IPS-18c (cell line): ENCODE results near the gene MAP4K1.

Experiments
- H3K4me3 ChIP-seq: 2 replicates; pipeline ENCODE4 v1.7.0; 2013; ENCODE audit warnings: low read depth, mild to moderate bottlenecking, low read length, moderate library complexity; ENCODE audit not compliant: insufficient read depth
- H3K9me3 ChIP-seq: one replicate; pipeline ENCODE4 v1.6.1; 2013; ENCODE audit warnings: mild to moderate bottlenecking, low read length, moderate library complexity; ENCODE audit not compliant: control insufficient read depth, insufficient read depth

MAP4K1 gene

GRCh38 chr19:38617764-38618589 is at the start of gene MAP4K1:
MAP4K1 (minus strand) TSS chr19:38617953; CDS start chr19:38617895, 58 bp downstream.
- Histone ChIP-seq H3K4me3 (peak within 1 kb of the TSS; percentile 50), H3K9me3 (peaks cover 2% of the 10 kb centered on the region)

DNA sequence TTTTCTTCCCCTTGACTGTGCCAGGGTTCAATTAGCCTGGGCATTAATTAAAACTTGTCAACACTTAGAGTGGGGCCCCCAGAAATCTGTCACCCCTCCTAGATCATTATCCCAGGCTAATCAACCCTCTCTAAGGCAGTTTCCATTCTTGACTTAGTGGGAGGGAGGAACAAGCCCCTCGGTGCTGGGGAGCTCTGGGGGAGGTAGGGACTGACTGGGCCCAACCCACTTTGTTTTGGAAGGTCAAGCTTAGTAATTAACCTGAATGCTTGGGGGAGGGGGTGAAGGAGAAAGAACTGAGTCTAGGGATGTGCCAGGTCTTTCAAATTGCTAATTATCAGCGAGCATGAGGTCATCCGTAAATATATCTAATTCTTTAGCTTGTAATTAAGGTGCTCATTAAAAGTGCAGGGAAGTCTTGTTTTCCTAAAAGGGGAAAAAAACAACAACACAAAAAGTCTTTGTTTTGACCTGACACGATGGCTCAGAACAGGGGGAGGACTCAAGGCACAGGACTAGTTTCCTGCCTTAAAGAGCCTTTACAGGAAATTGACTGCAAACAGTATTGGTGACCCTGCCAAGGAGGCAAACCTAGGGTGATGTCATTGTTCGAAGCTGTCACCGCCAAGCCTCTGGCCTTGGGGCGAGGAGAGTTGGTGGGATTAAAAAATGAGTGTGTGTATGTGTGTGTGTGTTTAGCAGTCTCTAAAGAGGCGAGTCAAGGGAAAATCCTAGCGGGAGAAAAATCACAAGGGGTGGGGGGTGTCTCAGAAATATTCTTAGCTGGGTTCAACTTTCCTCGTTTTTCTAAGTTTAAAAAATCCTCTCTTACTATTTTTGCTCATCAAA is 49.1 kb upstream of the MAP4K1 start:
- no peaks in the 10 kb centered on the region for H3K9me3 ChIP-seq
- H3K4me3 ChIP-seq, result peak overlapping the region; percentile 1; the same call in 1 of the 2 replicates

DNA sequence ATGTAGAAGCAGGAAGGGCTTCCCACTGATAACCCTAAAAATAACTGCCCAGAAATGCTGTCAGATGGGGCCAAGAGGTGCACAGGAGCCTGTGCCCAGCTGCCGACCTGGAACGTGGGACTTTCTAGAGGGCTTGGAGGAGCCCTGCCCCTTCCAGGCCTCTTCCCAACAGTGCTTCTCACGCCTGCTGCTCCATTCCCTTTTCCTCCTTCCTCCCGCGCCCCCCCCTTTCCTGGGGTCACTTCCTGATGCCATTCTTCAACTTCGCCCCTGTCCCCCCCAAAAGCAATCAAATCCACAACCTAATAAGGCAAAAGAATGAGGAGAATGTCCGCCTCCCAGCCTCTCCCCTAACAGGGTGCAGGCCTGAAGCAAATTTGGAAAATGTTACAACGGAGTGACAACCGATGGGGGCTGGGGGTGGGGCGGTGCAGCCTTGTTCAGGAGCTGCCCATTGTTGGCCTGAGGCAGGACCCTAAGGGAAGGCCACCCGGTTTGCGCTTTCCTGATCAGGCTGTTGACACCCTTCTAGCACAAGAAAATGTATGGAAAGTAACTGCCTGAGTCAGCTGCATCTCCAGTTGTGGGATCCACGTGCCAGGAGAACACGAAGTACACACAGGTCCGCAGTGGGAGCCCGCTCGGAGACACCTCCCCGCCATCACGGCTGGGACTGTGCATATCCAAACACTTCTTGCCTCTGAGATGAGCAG is 48.4 kb upstream of the MAP4K1 start:
- Histone ChIP-seq H3K9me3 (no peaks in the 10 kb centered on the region), H3K4me3 (peak overlapping the region; percentile 1; the same call in 1 of the 2 replicates)

- Histone ChIP-seq H3K4me3 (0 out of 2 replicates have a peak overlapping the region, but pooled peaks have one; percentile 10), H3K9me3 (no peaks in the 10 kb centered on the region)
Observed at GRCh38 chr19:38665219-38665931, 47.6 kb upstream of the MAP4K1 start.

- H3K9me3 ChIP-seq, result no peaks in the 10 kb centered on the region
- H3K4me3 ChIP-seq, result 0 out of 2 replicates have a peak overlapping the region, but pooled peaks have one; percentile 10
Observed at GRCh38 chr19:38664503-38665211, 46.9 kb upstream of the MAP4K1 start.

GRCh38 chr19:38663957-38664502 is 46.3 kb upstream of the MAP4K1 start:
- Histone ChIP-seq H3K4me3 (no peak overlapping the region), H3K9me3 (no peaks in the 10 kb centered on the region)

DNA sequence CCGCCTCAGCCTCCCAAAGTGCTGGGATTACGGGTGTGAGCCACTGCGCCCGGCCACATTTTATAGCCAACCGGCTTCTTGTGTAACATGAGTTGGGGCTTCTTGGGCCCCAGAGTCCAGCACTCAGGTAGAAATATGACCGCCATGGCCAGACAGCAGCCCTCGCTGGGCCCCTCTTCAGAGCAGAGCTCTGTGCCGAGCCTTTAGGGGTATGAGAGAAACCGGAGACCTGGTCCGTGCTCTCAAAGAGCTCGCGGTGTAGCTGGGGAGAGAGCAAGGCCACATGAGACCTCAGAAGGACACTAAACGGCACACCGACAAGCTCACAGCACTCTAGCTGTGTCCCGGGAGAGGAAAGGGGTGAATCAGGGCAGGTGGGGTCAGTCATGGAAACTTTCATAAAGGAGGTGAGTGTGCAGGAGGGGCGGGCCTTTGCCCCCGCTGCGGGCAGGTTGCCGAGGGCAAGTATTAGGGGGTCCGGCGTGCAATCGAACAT is 45.5 kb upstream of the MAP4K1 start:
- H3K9me3 ChIP-seq, result no peaks in the 10 kb centered on the region
- no peak overlapping the region for H3K4me3 ChIP-seq

GRCh38 chr19:38662537-38663155 is 44.9 kb upstream of the MAP4K1 start:
- Histone ChIP-seq H3K4me3 (no peak overlapping the region), H3K9me3 (no peaks in the 10 kb centered on the region)

- H3K4me3 ChIP-seq, result no peak overlapping the region; the same call in 1 of the 2 replicates
Observed at GRCh38 chr19:38661996-38662395, 44.2 kb upstream of the MAP4K1 start.

DNA sequence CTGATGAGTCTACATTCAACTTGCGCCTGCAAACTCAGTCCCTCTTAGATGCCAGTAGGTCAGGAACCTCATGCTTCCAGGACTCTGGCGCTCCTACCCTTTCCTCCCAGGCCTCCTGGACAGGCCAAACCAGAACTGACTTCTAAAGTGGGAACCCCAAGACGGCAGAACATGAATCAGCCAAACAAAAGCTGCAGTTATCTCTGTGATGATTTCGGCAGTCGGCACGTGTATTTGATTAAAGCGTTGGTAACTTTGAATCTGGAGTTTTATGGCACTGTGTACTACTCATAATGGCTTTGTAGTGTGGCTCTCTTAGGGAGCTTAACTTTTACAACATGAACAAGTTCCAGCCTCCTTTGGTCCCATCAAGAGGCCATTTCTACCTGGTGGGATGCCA is 43.4 kb upstream of the MAP4K1 start:
- Histone ChIP-seq H3K4me3 (no peak overlapping the region), H3K9me3 (no peaks in the 10 kb centered on the region)

More at GRCh38 chr19:38661996-38662395, 44.2 kb upstream of the MAP4K1 start:
- H3K9me3 ChIP-seq, result no peaks in the 10 kb centered on the region

DNA sequence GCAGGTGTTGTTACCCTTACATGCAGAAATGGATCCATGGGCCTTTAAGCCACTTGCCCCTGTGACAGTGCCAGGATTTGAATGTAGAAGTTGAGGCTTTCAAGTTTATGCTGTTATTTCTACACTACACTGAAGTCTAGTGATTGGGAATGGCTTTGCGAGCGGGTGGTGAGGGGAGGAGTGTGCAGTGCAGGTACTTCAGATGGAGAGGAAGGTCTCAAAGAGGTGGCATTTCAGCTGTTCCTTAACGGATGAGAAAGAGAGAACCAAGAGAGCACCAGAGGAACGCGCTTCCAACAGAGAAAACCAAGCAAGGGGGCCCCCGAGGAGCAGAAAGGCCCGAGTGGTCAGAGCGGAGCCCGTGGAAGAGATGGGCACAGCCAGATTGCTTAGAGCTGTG is 43.0 kb upstream of the MAP4K1 start:
- Histone ChIP-seq H3K4me3 (no peak overlapping the region), H3K9me3 (no peaks in the 10 kb centered on the region)

- Histone ChIP-seq H3K4me3 (no peak overlapping the region), H3K9me3 (no peaks in the 10 kb centered on the region)
Observed at GRCh38 chr19:38658462-38659306, 40.9 kb upstream of the MAP4K1 start.

DNA sequence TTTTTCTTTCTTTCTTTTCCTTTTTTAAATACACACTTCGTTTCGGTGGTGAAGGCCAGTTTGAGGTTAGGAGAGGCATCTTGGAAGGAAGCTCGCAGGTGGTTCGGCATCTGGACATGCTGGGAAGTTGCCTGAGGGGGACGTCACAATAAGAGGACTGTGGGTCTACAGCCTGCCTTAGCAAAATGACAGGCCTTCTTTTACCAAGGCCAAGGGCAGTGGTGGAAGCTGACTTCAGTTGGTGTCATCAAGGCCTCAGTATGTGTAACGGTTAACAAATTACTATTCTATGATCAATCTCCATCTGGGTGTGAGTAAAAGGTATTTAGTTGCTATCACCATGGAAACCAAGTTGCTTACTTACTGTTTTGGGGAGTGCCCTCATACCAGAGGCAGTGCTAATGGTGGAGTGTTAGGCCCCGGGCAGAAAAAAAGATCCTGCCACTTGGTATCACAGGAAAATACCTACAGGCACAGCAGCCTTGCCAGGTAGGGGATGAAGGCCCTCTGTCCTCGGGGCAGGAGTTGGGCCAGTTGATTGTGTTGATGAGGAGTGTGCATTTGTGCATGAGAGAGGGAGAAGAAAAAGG is 40.0 kb upstream of the MAP4K1 start:
- Histone ChIP-seq H3K4me3 (no peak overlapping the region), H3K9me3 (no peaks in the 10 kb centered on the region)

DNA sequence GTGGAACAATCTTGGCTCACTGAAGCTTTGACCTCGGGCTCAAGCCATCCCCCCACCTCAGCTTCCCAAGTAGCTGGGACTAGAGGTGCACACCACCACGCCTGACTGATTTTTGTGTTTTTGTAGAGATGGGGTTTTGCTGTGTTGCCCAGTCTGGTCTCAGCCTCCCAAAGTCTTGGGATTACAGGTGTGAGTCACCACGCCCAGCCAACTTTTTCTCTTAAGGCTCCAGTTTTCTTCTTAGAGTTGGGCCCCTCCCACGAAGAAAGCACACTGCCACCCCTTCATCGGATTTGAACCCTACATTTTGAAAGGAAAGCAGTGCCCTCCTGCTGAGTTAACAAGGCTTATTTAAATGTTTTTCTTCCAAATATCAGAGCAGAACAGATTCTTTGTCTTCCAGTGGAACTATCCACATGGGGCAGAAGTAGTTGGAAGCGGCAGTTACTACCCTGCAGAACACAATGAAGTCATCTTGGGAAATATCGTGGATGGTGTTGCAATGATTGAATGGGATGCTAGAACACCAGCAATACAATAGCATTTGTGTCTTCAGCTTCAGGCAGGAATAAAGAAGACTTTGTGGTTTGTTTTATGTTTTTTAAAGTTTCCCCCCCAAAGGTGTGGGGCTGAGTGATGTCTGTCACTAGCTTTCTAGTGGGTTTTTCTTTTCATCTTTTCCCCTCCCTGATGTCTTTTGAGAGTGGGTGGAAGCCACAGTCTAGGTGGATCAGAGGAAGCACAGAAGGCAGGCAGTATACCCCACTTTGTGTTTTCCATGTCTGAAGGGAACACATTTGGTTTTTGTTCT is 38.6 kb upstream of the MAP4K1 start:
- H3K9me3 ChIP-seq, result no peaks in the 10 kb centered on the region
- no peak overlapping the region for H3K4me3 ChIP-seq
